Caco-2 (cell line): ENCODE results near the gene OSMR. TPM values are rescaled to one million over a fixed set of nuclear protein-coding genes. Genes with fewer than 3 reads are reported as not detected.

ENCODE experiments used
- BruUV-seq: library from RNA; stranded (reverse); fragments of 400-500 nt; replicated peaks from 2 replicates; lab custom pipeline; 2021; lab: Mats Ljungman, UMichigan
- CTCF ChIA-PET: fragments of 300-600 bp; sonication (Branson Sonifier 250); formaldehyde crosslinking; loops from one replicate; lab custom pipeline; 2022; ENCODE audit warnings: antibody characterized with exemption; lab: Charles Lee
- POLR2A ChIA-PET: fragments of 300-600 bp; sonication (Branson Sonifier 250); formaldehyde crosslinking; loops from one replicate; lab custom pipeline; 2022; ENCODE audit warnings: antibody characterized with exemption; lab: Charles Lee
- DNase-seq, 2 experiments: peaks; one replicate each; pipeline versions ENCODE4 v3.0.0 to v3.0.0-alpha.2; 2020 to 2022
- H3K27me3 ChIP-seq: replicated peaks from 2 replicates; pipeline ENCODE4 v1.6.0; 2011; ENCODE audit warnings: low read length; ENCODE audit not compliant: control insufficient read depth, insufficient read depth
- H3K36me3 ChIP-seq: 2 replicates; pipeline ENCODE4 v1.5.1; 2011; ENCODE audit warnings: low read length; ENCODE audit not compliant: control insufficient read depth, insufficient read depth
- H3K4me1 ChIP-seq: fragments of 250-450 bp; sonication (Bioruptor Pico); 2 replicates; pipeline ENCODE4 v1.5.1; 2020; ENCODE audit warnings: mild to moderate bottlenecking
- H3K4me3 ChIP-seq: 2 replicates; pipeline ENCODE4 v1.5.1; 2011; ENCODE audit warnings: low read depth, mild to moderate bottlenecking, control low read depth, low read length
- H3K9me3 ChIP-seq: fragments of 250-450 bp; sonication (Bioruptor Pico); 2 replicates; pipeline ENCODE4 v1.5.1; 2020; ENCODE audit warnings: mild to moderate bottlenecking, moderate library complexity
- H3K27ac Mint-ChIP-seq: one replicate; pipeline ENCODE4 v1.8.0; 2022; ENCODE audit warnings: mixed read lengths; ENCODE audit not compliant: unreplicated experiment
- H3K27me3 Mint-ChIP-seq: one replicate; pipeline ENCODE4 v1.8.0; 2022; ENCODE audit warnings: mixed read lengths; ENCODE audit not compliant: insufficient read depth, unreplicated experiment
- H3K36me3 Mint-ChIP-seq: one replicate; pipeline ENCODE4 v1.8.0; 2022; ENCODE audit warnings: mild to moderate bottlenecking, mixed read lengths; ENCODE audit not compliant: insufficient read depth, unreplicated experiment
- H3K4me1 Mint-ChIP-seq: one replicate; pipeline ENCODE4 v1.8.0; 2022; ENCODE audit warnings: low read depth, mixed read lengths; ENCODE audit not compliant: unreplicated experiment
- H3K4me3 Mint-ChIP-seq: one replicate; pipeline ENCODE4 v1.8.0; 2022; ENCODE audit warnings: mild to moderate bottlenecking, moderate library complexity, mixed read lengths; ENCODE audit not compliant: unreplicated experiment
- H3K9me3 Mint-ChIP-seq: one replicate; pipeline ENCODE4 v1.8.0; 2022; ENCODE audit warnings: mixed read lengths; ENCODE audit not compliant: unreplicated experiment
- intact Hi-C: fragments of 100-400 bp; cut with micrococcal nuclease; formaldehyde crosslinking; loops from one replicate; pipeline ENCODE4 v1.10.0; 2022; ENCODE audit not compliant: unreplicated experiment
- total RNA-seq: library from RNA; stranded (reverse); gene quantifications from 2 replicates; pipeline ENCODE4 v1.2.3, GENCODE V29; 2022
- TF ChIP-seq, protein P1 (sequence below), 2 experiments: fragments of 200-600 bp in 1 of 2; IDR thresholded peaks; 1 replicate in 1 of 2; 2 replicates in 1 of 2; pipeline versions ENCODE4 v1.5.1 to v1.8.0; 2011 to 2022; ENCODE audit warnings: antibody characterized with exemption in 1 of 2, control low read depth in 1 of 2, inconsistent platforms in 1 of 2, low read depth in 1 of 2, low read length in 1 of 2, mild to moderate bottlenecking in 1 of 2, moderate library complexity in 1 of 2; ENCODE audit not compliant: insufficient read depth in 1 of 2, severe bottlenecking in 1 of 2, unreplicated experiment in 1 of 2

OSMR gene
- total RNA-seq, 1 experiment from 2014 or later: 0.11 TPM

DNA sequence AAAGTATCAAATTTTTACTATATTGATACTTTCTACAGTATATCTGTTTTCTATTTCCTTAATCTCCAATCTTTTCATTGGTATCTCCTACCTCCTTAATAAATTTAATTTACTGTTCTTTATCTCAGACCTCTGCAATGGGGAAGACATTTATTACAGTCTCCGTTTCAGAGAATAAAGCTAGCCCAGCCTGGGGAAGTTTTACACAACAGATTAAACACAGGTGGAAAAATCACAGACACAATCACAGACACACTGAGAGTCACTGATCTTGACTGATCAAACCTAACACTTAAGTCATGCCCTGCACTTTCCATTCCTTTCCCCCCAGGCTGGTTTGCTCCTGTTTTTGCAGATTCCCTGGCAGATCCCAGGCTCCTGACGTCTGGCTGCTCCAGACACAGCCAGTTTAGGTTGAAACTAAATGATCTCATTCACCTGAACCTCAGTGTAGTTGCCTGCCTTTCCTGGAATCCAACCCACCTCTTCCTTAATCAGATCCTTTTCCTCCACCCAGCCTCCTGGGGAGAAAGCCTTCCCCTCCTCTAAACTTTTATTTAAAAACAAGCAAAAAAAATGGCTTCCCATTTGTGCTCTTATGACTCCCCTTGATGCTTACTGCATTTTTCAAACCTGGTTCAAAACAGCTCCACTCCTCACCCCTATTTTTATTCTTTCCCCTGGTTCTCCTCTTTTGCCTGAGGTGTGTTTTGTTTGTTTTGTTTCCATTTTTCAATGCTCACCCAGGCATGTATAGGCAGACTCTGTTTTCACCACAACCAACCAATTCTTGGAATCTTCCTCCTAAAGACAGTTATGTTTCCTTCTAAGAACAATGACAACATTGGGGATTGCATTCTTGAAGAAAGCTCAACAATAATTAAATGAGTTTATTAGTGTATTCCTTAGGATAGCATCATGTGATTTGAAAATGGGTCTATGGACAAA is 29.5 kb upstream of the OSMR start:
- no TSS peak for BruUV-seq
- H3K27ac Mint-ChIP-seq: no peak overlapping the region
- no peaks in the 10 kb centered on the region for H3K36me3 Mint-ChIP-seq
- Histone ChIP-seq H3K4me3 (no peak overlapping the region), H3K9me3 (no peaks in the 10 kb centered on the region; the same call in 1 of the 2 replicates), H3K27me3 (no peaks in the 10 kb centered on the region), H3K4me1 (no peaks in the 10 kb centered on the region), H3K36me3 (no peaks in the 10 kb centered on the region)
- H3K4me3 Mint-ChIP-seq: no peak overlapping the region
- ChIA-PET POLR2A (interaction anchor here (0.7 kb wide), 1 partner anchor 9 kb away, joined by 3 read pairs; no protein-coding TSS in a partner anchor), CTCF (interaction anchor here (2.2 kb wide), 1 partner anchor 375 kb away, joined by 8 read pairs; no protein-coding TSS in a partner anchor)
- DNase-seq: no peak
- intact Hi-C loops: no loop called here
- H3K27me3 Mint-ChIP-seq: peaks cover 2% of the 10 kb centered on the region
- H3K9me3 Mint-ChIP-seq: no peaks in the 10 kb centered on the region
- TF ChIP-seq, protein P1, sequence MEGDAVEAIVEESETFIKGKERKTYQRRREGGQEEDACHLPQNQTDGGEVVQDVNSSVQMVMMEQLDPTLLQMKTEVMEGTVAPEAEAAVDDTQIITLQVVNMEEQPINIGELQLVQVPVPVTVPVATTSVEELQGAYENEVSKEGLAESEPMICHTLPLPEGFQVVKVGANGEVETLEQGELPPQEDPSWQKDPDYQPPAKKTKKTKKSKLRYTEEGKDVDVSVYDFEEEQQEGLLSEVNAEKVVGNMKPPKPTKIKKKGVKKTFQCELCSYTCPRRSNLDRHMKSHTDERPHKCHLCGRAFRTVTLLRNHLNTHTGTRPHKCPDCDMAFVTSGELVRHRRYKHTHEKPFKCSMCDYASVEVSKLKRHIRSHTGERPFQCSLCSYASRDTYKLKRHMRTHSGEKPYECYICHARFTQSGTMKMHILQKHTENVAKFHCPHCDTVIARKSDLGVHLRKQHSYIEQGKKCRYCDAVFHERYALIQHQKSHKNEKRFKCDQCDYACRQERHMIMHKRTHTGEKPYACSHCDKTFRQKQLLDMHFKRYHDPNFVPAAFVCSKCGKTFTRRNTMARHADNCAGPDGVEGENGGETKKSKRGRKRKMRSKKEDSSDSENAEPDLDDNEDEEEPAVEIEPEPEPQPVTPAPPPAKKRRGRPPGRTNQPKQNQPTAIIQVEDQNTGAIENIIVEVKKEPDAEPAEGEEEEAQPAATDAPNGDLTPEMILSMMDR (IDR thresholded peaks at IDR 0.05; ENCODE audit: insufficient read depth in 1 of 2, low read depth in 1 of 2, low read length in 1 of 2, severe bottlenecking in 1 of 2, unreplicated experiment in 1 of 2): no peak
- H3K4me1 Mint-ChIP-seq: no peaks in the 10 kb centered on the region

DNA sequence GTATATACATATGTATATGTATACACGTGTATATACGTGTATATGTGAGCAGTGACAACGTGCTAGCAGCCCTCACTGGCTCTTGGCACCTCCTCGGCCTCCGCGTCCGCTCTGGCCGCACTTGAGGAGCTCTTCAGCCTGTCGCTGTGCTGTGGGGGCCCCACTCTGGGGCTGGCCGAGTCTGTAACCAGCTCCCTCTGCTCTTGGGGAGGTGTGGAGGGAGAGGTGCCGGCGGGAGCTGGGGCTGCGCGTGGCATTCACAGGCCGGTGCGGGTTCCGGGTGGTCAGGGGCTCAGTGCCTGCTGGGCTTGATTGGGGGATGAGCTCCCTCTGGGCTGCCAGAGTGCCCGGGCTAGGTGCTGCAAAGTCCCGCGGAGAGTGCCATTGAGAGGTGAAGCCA is 24.1 kb upstream of the OSMR start:
- ChIA-PET POLR2A (no interaction called here), CTCF (no interaction called here)
- H3K4me3 ChIP-seq: no peak overlapping the region
- H3K9me3 Mint-ChIP-seq: no peaks in the 10 kb centered on the region
- H3K36me3 Mint-ChIP-seq: no peaks in the 10 kb centered on the region
- no TSS peak for BruUV-seq
- H3K4me1 Mint-ChIP-seq: no peaks in the 10 kb centered on the region
- no peak overlapping the region for H3K4me3 Mint-ChIP-seq
- TF ChIP-seq, protein P1 (IDR thresholded peaks at IDR 0.05; ENCODE audit: insufficient read depth in 1 of 2, low read depth in 1 of 2, low read length in 1 of 2, severe bottlenecking in 1 of 2, unreplicated experiment in 1 of 2): no peak
- no peaks in the 10 kb centered on the region for H3K27me3 Mint-ChIP-seq
- no peaks in the 10 kb centered on the region for H3K36me3 ChIP-seq
- no peak for DNase-seq
- no peaks in the 10 kb centered on the region for H3K27me3 ChIP-seq
- peaks cover 2% of the 10 kb centered on the region for H3K9me3 ChIP-seq
- H3K4me1 ChIP-seq: no peaks in the 10 kb centered on the region
- H3K27ac Mint-ChIP-seq: no peak overlapping the region
- intact Hi-C loops: no loop called here

DNA sequence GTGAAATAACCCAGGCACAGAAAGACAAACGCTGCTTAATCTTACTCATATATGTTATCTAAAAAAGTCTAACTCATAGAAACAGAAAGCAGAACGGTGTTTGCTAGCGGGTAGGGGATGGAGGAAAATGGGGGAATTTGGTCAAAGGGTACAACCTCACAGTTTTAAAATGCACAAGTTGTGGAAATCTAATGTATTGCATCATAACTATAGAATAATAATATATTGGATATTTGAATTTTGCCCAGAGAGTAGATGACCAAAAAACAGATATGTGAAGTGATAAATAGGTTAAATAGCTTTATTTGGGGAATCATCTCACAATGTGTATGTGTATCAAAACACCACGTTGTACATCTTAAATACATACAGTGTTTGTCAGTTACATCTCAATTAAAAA is 22.3 kb upstream of the OSMR start:
- Mint-ChIP-seq H3K9me3 (no peaks in the 10 kb centered on the region), H3K27ac (no peak overlapping the region), H3K36me3 (no peaks in the 10 kb centered on the region), H3K4me1 (no peaks in the 10 kb centered on the region), H3K27me3 (peaks cover 6% of the 10 kb centered on the region), H3K4me3 (no peak overlapping the region)
- Histone ChIP-seq H3K27me3 (no peaks in the 10 kb centered on the region), H3K4me1 (no peaks in the 10 kb centered on the region), H3K4me3 (no peak overlapping the region), H3K36me3 (no peaks in the 10 kb centered on the region), H3K9me3 (peaks cover 2% of the 10 kb centered on the region)
- TF ChIP-seq, protein P1 (IDR thresholded peaks at IDR 0.05; ENCODE audit: insufficient read depth in 1 of 2, low read depth in 1 of 2, low read length in 1 of 2, severe bottlenecking in 1 of 2, unreplicated experiment in 1 of 2): no peak
- intact Hi-C loops: no loop called here
- BruUV-seq: no TSS peak
- ChIA-PET POLR2A (no interaction called here), CTCF (no interaction called here)
- DNase-seq: no peak
